Neural crest cell (in vitro differentiated cells): ENCODE data around the gene DNAH12. TPM values are rescaled to one million over a fixed set of nuclear protein-coding genes. Genes with fewer than 3 reads are reported as not detected.

Experiments used
- DNase-seq: peaks from one replicate; pipeline ENCODE4 v3.0.0; 2021; ENCODE audit warnings: low read depth, mixed read lengths, low spot score
- H3K27ac Mint-ChIP-seq: one replicate; pipeline ENCODE4 v1.8.0; 2021; ENCODE audit warnings: mild to moderate bottlenecking, mixed read lengths; ENCODE audit not compliant: unreplicated experiment
- H3K27me3 Mint-ChIP-seq: 2 replicates; pipeline ENCODE4 v1.8.0; 2021; ENCODE audit warnings: low read depth, mild to moderate bottlenecking, mixed read lengths
- H3K36me3 Mint-ChIP-seq: 2 replicates; pipeline ENCODE4 v1.8.0; 2021; ENCODE audit warnings: low read depth, mild to moderate bottlenecking, mixed read lengths
- H3K4me1 Mint-ChIP-seq: 2 replicates; pipeline ENCODE4 v1.8.0; 2021; ENCODE audit warnings: mixed read lengths
- H3K4me3 Mint-ChIP-seq: one replicate; pipeline ENCODE4 v1.8.0; 2021; ENCODE audit warnings: mild to moderate bottlenecking, mixed read lengths
- H3K9me3 Mint-ChIP-seq: 2 replicates; pipeline ENCODE4 v1.8.0; 2021; ENCODE audit warnings: mixed read lengths
- CTCF ChIP-seq: fragments of 200-600 bp; sonication (generic); conservative IDR thresholded peaks from 2 replicates; pipeline ENCODE4 v1.5.0; 2021; ENCODE audit warnings: antibody characterized with exemption, mild to moderate bottlenecking
- total RNA-seq: library from RNA; stranded (reverse); gene quantifications from 2 replicates; pipeline ENCODE4 v1.2.1, GENCODE V29; 2021

The DNAH12 gene
- total RNA-seq, 1 donor from 2014 or later: 0.09 TPM

GRCh38 chr3:57288403-57288802, 255.7 kb downstream of the DNAH12 start:
- no peak overlapping the region for H3K27ac Mint-ChIP-seq

GRCh38 chr3:57287205-57287604, 256.9 kb downstream of the DNAH12 start:
- H3K27ac Mint-ChIP-seq: no peak overlapping the region
- no peak for TF ChIP-seq CTCF
- H3K4me3 Mint-ChIP-seq: no peak overlapping the region
- peaks cover 5% of the 10 kb centered on the region for H3K9me3 Mint-ChIP-seq
- no peaks in the 10 kb centered on the region for H3K36me3 Mint-ChIP-seq
- H3K4me1 Mint-ChIP-seq: no peaks in the 10 kb centered on the region
- no peaks in the 10 kb centered on the region for H3K27me3 Mint-ChIP-seq
- no peak for DNase-seq

More at GRCh38 chr3:57288403-57288802, 255.7 kb downstream of the DNAH12 start:
- DNase-seq: no peak
- no peaks in the 10 kb centered on the region for H3K4me1 Mint-ChIP-seq
- no peak overlapping the region for H3K4me3 Mint-ChIP-seq
- no peaks in the 10 kb centered on the region for H3K36me3 Mint-ChIP-seq
- peaks cover 5% of the 10 kb centered on the region for H3K9me3 Mint-ChIP-seq
- no peak for TF ChIP-seq CTCF
- H3K27me3 Mint-ChIP-seq: no peaks in the 10 kb centered on the region

GRCh38 chr3:57283334-57283733, 260.8 kb downstream of the DNAH12 start:
- Mint-ChIP-seq H3K27ac (no peak overlapping the region), H3K9me3 (peaks cover 15% of the 10 kb centered on the region), H3K36me3 (peaks cover 6% of the 10 kb centered on the region), H3K4me1 (no peaks in the 10 kb centered on the region), H3K27me3 (no peaks in the 10 kb centered on the region), H3K4me3 (no peak overlapping the region)
- no peak for TF ChIP-seq CTCF
- DNase-seq: no peak

GRCh38 chr3:57281715-57282114, 262.4 kb downstream of the DNAH12 start:
- no peaks in the 10 kb centered on the region for H3K4me1 Mint-ChIP-seq
- no peak overlapping the region for H3K4me3 Mint-ChIP-seq
- no peak for TF ChIP-seq CTCF
- no peaks in the 10 kb centered on the region for H3K27me3 Mint-ChIP-seq
- DNase-seq: no peak
- H3K9me3 Mint-ChIP-seq: peaks cover 14% of the 10 kb centered on the region
- peaks cover 11% of the 10 kb centered on the region for H3K36me3 Mint-ChIP-seq
- no peak overlapping the region for H3K27ac Mint-ChIP-seq

GRCh38 chr3:57279685-57280084, 264.5 kb downstream of the DNAH12 start:
- peaks cover 11% of the 10 kb centered on the region for H3K36me3 Mint-ChIP-seq
- peaks cover 10% of the 10 kb centered on the region for H3K9me3 Mint-ChIP-seq
- no peaks in the 10 kb centered on the region for H3K4me1 Mint-ChIP-seq
- H3K4me3 Mint-ChIP-seq: no peak overlapping the region
- DNase-seq: no peak
- no peak for TF ChIP-seq CTCF
- H3K27ac Mint-ChIP-seq: no peak overlapping the region
- H3K27me3 Mint-ChIP-seq: no peaks in the 10 kb centered on the region

- Mint-ChIP-seq H3K27ac (no peak overlapping the region), H3K27me3 (no peaks in the 10 kb centered on the region), H3K4me3 (no peak overlapping the region), H3K4me1 (no peaks in the 10 kb centered on the region), H3K36me3 (peaks cover 14% of the 10 kb centered on the region), H3K9me3 (peaks cover 10% of the 10 kb centered on the region)
- TF ChIP-seq CTCF: no peak
- no peak for DNase-seq
These were observed 265.9 kb downstream of the DNAH12 start for GRCh38 chr3:57278237-57278636.
